Hepatocyte (in vitro differentiated cells): ENCODE results near the gene ANKRD29.

Source experiments
- EZH2 ChIP-seq: fragments of 200-600 bp; sonication (generic); IDR thresholded peaks from 2 replicates; pipeline ENCODE4 v1.6.1; 2016; ENCODE audit warnings: antibody characterized with exemption, mild to moderate bottlenecking, borderline replicate concordance
- EZH2phosphoT487 ChIP-seq: fragments of 200-600 bp; sonication (generic); IDR thresholded peaks from one replicate; pipeline ENCODE4 v1.6.1; 2018; ENCODE audit warnings: antibody characterized with exemption, mild to moderate bottlenecking, low read depth, moderate library complexity; ENCODE audit not compliant: unreplicated experiment, severe bottlenecking
- TF ChIP-seq, protein P1 (sequence below): fragments of 200-600 bp; sonication (generic); IDR thresholded peaks from 2 replicates; pipeline ENCODE4 v1.5.1; 2016; ENCODE audit warnings: antibody characterized with exemption, mild to moderate bottlenecking; ENCODE audit not compliant: poor library complexity

DNA sequence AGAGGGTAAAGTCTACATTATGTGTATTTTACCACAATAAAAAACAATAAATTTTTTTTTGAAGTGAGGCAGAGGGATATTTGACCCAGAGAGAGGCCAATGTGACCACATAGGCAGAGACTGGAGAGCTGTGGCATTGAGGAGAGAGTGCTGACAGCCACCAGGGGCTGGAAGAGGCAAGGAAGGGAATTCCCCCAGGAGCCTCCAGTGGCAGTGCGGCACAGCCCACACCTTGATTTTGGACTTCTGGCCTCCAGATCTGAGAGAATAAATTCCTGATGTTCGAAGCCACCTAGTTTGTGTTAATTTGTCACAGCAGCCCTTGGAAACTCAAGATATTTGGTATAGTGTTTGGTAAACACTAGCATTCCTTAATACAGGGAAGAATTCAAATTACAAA, 22.7 kb downstream of the ANKRD29 start:
- TF ChIP-seq, protein P1, sequence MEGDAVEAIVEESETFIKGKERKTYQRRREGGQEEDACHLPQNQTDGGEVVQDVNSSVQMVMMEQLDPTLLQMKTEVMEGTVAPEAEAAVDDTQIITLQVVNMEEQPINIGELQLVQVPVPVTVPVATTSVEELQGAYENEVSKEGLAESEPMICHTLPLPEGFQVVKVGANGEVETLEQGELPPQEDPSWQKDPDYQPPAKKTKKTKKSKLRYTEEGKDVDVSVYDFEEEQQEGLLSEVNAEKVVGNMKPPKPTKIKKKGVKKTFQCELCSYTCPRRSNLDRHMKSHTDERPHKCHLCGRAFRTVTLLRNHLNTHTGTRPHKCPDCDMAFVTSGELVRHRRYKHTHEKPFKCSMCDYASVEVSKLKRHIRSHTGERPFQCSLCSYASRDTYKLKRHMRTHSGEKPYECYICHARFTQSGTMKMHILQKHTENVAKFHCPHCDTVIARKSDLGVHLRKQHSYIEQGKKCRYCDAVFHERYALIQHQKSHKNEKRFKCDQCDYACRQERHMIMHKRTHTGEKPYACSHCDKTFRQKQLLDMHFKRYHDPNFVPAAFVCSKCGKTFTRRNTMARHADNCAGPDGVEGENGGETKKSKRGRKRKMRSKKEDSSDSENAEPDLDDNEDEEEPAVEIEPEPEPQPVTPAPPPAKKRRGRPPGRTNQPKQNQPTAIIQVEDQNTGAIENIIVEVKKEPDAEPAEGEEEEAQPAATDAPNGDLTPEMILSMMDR, result no peak
- TF ChIP-seq EZH2phosphoT487 (no peak), EZH2 (no peak)
